ENCODE results near the gene MPP3.
A peak's percentile ranks its signal among the peaks of the same experiment; 100 is the strongest.

Gene MPP3

DNA sequence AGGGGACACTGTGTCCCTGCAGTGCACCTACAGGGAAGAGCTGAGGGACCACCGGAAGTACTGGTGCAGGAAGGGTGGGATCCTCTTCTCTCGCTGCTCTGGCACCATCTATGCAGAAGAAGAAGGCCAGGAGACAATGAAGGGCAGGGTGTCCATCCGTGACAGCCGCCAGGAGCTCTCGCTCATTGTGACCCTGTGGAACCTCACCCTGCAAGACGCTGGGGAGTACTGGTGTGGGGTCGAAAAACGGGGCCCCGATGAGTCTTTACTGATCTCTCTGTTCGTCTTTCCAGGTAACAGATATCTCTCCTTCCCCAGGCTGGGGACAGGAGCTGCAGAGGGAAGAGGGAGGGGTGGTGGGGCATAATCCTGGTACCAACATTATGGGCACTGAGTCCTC is 15.7 kb upstream of the MPP3 start (continued):
- TF ChIP-seq, protein P1, sequence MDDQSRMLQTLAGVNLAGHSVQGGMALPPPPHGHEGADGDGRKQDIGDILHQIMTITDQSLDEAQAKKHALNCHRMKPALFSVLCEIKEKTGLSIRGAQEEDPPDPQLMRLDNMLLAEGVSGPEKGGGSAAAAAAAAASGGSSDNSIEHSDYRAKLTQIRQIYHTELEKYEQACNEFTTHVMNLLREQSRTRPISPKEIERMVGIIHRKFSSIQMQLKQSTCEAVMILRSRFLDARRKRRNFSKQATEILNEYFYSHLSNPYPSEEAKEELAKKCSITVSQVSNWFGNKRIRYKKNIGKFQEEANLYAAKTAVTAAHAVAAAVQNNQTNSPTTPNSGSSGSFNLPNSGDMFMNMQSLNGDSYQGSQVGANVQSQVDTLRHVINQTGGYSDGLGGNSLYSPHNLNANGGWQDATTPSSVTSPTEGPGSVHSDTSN (CRISPR knock-in tag; IDR thresholded peaks at IDR 0.05) = no peak

DNA sequence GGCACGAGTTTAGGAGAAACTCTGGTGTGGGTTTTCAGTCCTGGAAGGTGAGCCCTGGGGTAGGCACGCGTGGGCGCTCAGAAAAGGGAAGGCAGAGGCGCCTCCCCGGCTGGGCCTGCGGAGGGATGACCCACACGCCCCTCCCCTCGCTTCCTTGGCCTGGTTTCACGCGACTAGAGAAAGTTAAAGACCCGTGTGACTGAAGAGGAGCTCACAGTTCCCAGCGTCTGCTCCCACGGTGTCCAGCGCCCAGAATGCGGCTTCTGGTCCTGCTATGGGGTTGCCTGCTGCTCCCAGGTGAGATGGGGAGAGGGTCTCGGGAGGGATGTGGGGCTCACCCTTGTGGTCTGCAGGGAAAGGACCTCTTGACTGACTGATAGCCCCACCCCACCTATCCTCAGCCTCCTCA is 14.0 kb upstream of the MPP3 start, which contains the start of gene CD300LG:
Gene CD300LG, plus strand, starts transcription at position 214 of the 409 bp plus-strand sequence. Its CDS starts 41 bp downstream, at position 255.
- H3K36me3 ChIP-seq (ENCODE audit: control insufficient read depth in 2 of 2, insufficient read depth in 1 of 2, low read length in 2 of 2) = no peaks in the 10 kb centered on the region
- TF ChIP-seq ZNF621 (tag by site-specific recombination; IDR thresholded peaks at IDR 0.05) = no peak
- TF ChIP-seq ZNF629 (tag by site-specific recombination; IDR thresholded peaks at IDR 0.05) = no peak
- peak; percentile 29; the same call in 1 of the 2 replicates for TF ChIP-seq EGR2 (tag by site-specific recombination; IDR thresholded peaks at IDR 0.05; ENCODE audit: low read depth)
- no peak for TF ChIP-seq REPIN1 (tag by site-specific recombination; IDR thresholded peaks at IDR 0.05; ENCODE audit: low read depth)
- TF ChIP-seq, protein P2, sequence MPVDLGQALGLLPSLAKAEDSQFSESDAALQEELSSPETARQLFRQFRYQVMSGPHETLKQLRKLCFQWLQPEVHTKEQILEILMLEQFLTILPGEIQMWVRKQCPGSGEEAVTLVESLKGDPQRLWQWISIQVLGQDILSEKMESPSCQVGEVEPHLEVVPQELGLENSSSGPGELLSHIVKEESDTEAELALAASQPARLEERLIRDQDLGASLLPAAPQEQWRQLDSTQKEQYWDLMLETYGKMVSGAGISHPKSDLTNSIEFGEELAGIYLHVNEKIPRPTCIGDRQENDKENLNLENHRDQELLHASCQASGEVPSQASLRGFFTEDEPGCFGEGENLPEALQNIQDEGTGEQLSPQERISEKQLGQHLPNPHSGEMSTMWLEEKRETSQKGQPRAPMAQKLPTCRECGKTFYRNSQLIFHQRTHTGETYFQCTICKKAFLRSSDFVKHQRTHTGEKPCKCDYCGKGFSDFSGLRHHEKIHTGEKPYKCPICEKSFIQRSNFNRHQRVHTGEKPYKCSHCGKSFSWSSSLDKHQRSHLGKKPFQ (tag by site-specific recombination; IDR thresholded peaks at IDR 0.05) = no peak
- TF ChIP-seq ZFHX2 (tag by site-specific recombination; conservative IDR thresholded peaks at IDR 0.05) = 0 out of 2 replicates have a peak, but pooled peaks have one; percentile 14
- TF ChIP-seq KLF10 (tag by site-specific recombination; IDR thresholded peaks at IDR 0.05) = no peak
- TF ChIP-seq ZEB2 (tag by site-specific recombination; IDR thresholded peaks at IDR 0.05) = no peak
- TF ChIP-seq ZNF776 (tag by site-specific recombination; IDR thresholded peaks at IDR 0.05; ENCODE audit: borderline replicate concordance) = no peak
- ChIA-PET POLR2A (interaction anchor here (1.1 to 1.3 kb wide), 2 partner anchors 14 to 68 kb away, joined by 3 to 9 read pairs; partner anchors contain the start of genes DUSP3 and MPP3), CTCF (interaction anchor here (0.6 to 3.3 kb wide), 38 partner anchors 9 to 1268 kb away, joined by 3 to 56 read pairs (median 6); partner anchors contain the start of genes CFAP97D1, MPP3 and SOST)
- H3K27ac ChIP-seq (ENCODE audit: extremely low read depth, low read depth, low read length) = no peak within 1 kb of the TSS
- no peaks in the 10 kb centered on the region for H3K9me3 ChIP-seq (ENCODE audit: control insufficient read depth, insufficient read depth, low read depth, low read length)
- no peak within 1 kb of the TSS for H3K4me3 ChIP-seq (ENCODE audit: low read depth, low read length)
- H3K4me1 ChIP-seq (ENCODE audit: control insufficient read depth, insufficient read depth, low read length) = no peaks in the 10 kb centered on the region; the same call in 1 of the 2 replicates

DNA sequence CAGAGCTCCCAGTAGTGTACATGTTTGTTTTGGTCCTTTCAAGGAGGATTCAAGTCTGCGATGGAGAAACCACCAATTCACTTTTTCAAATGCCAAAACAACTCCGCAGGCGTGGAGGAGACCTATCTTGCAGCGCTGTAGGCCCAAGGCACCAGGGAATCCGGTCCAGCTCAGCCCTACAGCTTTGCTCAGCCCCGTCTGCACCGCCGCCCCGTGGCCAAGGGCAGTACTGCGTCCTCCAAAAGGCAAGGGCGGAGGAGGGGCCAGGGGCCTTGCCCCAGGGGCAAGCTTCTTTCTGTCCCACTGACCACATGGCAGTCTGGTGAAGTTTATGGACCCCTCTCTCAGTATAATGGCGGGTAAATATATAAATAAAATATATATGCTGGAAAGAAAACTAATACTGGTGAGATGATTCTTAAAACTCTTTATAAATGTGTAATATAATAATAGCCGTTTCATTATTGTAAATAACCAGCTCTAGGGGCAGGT is 13.3 kb upstream of the MPP3 start:
- CTCF ChIA-PET = interaction anchor here (0.5 to 3.3 kb wide), 50 partner anchors 9 to 688 kb away, joined by 3 to 56 read pairs (median 5); partner anchors contain the start of genes CFAP97D1, MPP2, MPP3 and SOST
- H3K9me3 ChIP-seq (ENCODE audit: control insufficient read depth, insufficient read depth, low read depth, low read length) = no peaks in the 10 kb centered on the region
- peaks cover under 1% of the 10 kb centered on the region for H3K4me1 ChIP-seq (ENCODE audit: control insufficient read depth, insufficient read depth, low read length)
- no peaks in the 10 kb centered on the region for H3K36me3 ChIP-seq (ENCODE audit: control insufficient read depth in 2 of 2, insufficient read depth in 1 of 2, low read length in 2 of 2)
- POLR2A ChIA-PET = interaction anchor here (0.9 to 1.3 kb wide), 3 partner anchors 13 to 68 kb away, joined by 3 to 9 read pairs (median 3); partner anchors contain the start of genes DUSP3 and MPP3
- H3K4me3 ChIP-seq (ENCODE audit: low read depth, low read length) = no peak overlapping the region
- H3K27ac ChIP-seq (ENCODE audit: extremely low read depth, low read depth, low read length) = no peak overlapping the region
- TF ChIP-seq, protein P3, sequence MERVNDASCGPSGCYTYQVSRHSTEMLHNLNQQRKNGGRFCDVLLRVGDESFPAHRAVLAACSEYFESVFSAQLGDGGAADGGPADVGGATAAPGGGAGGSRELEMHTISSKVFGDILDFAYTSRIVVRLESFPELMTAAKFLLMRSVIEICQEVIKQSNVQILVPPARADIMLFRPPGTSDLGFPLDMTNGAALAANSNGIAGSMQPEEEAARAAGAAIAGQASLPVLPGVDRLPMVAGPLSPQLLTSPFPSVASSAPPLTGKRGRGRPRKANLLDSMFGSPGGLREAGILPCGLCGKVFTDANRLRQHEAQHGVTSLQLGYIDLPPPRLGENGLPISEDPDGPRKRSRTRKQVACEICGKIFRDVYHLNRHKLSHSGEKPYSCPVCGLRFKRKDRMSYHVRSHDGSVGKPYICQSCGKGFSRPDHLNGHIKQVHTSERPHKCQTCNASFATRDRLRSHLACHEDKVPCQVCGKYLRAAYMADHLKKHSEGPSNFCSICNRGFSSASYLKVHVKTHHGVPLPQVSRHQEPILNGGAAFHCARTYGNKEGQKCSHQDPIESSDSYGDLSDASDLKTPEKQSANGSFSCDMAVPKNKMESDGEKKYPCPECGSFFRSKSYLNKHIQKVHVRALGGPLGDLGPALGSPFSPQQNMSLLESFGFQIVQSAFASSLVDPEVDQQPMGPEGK (tag by site-specific recombination; IDR thresholded peaks at IDR 0.05) = peak; percentile 43; the same call in 1 of the 2 replicates
- TF ChIP-seq ZSCAN30 (tag by site-specific recombination; IDR thresholded peaks at IDR 0.05) (peak; percentile 51; the same call in 1 of the 2 replicates), ZBTB48 (tag by site-specific recombination; IDR thresholded peaks at IDR 0.05) (peak; percentile 77), ZNF600 (tag by site-specific recombination; IDR thresholded peaks at IDR 0.05) (peak; percentile 78), ZBTB8A (tag by site-specific recombination; IDR thresholded peaks at IDR 0.05) (peak; percentile 34; the same call in 1 of the 2 replicates), ZNF302 (tag by site-specific recombination; IDR thresholded peaks at IDR 0.05; ENCODE audit: low read depth) (no peak), YY2 (tag by site-specific recombination; IDR thresholded peaks at IDR 0.05) (no peak), FEZF1 (tag by site-specific recombination; IDR thresholded peaks at IDR 0.05) (no peak), HOXD13 (CRISPR knock-in tag; IDR thresholded peaks at IDR 0.05; ENCODE audit: borderline replicate concordance) (no peak), BCL11B (tag by site-specific recombination; IDR thresholded peaks at IDR 0.05; ENCODE audit: low read depth) (0 out of 2 replicates have a peak, but pooled peaks have one; percentile 64), KLF8 (tag by site-specific recombination; IDR thresholded peaks at IDR 0.05) (peak; percentile 76), ZBTB17 (tag by site-specific recombination; IDR thresholded peaks at IDR 0.05) (peak; percentile 46; the same call in 1 of the 2 replicates), ZEB2 (tag by site-specific recombination; IDR thresholded peaks at IDR 0.05) (peak; percentile 29; the same call in 1 of the 2 replicates), ZNF24 (tag by site-specific recombination; IDR thresholded peaks at IDR 0.05) (no peak)
- TF ChIP-seq, protein P1 (CRISPR knock-in tag; IDR thresholded peaks at IDR 0.05) = 0 out of 2 replicates have a peak, but pooled peaks have one; percentile 41
- TF ChIP-seq, protein P4, sequence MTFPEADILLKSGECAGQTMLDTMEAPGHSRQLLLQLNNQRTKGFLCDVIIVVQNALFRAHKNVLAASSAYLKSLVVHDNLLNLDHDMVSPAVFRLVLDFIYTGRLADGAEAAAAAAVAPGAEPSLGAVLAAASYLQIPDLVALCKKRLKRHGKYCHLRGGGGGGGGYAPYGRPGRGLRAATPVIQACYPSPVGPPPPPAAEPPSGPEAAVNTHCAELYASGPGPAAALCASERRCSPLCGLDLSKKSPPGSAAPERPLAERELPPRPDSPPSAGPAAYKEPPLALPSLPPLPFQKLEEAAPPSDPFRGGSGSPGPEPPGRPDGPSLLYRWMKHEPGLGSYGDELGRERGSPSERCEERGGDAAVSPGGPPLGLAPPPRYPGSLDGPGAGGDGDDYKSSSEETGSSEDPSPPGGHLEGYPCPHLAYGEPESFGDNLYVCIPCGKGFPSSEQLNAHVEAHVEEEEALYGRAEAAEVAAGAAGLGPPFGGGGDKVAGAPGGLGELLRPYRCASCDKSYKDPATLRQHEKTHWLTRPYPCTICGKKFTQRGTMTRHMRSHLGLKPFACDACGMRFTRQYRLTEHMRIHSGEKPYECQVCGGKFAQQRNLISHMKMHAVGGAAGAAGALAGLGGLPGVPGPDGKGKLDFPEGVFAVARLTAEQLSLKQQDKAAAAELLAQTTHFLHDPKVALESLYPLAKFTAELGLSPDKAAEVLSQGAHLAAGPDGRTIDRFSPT (tag by site-specific recombination; IDR thresholded peaks at IDR 0.05) = no peak
